HCT116 (cell line): ENCODE results near the gene EEF1B2. TPM values are rescaled to one million over a fixed set of nuclear protein-coding genes. Genes with fewer than 3 reads are reported as not detected.

ENCODE experiments used
- ATAC-seq: fragments of 200-7000 bp; cut with Tn5 transposase; 2 replicates; pipeline ENCODE4 v1.9.1; 2020; ENCODE audit warnings: mild to moderate bottlenecking, moderate library complexity
- BruUV-seq: library from RNA; stranded (reverse); fragments of 400-500 nt; replicated peaks from 2 replicates; lab custom pipeline; 2021; lab: Mats Ljungman, UMichigan
- CTCF ChIA-PET: fragments of 300-600 bp; sonication (Branson Sonifier 250); formaldehyde crosslinking; loops from one replicate; lab custom pipeline; 2021; ENCODE audit warnings: antibody characterized with exemption; lab: Charles Lee
- POLR2A ChIA-PET: fragments of 300-600, 350-600 bp; sonication (Branson Sonifier 250); formaldehyde crosslinking; loops from one replicate; lab custom pipeline; 2021; ENCODE audit warnings: antibody characterized with exemption; lab: Charles Lee
- RAD21 ChIA-PET, 2 experiments: fragments of 300-600 bp; sonication (Branson Sonifier 250); formaldehyde crosslinking; loops; one replicate each; lab custom pipeline; 2023; ENCODE audit warnings: low total read pairs in 2 of 2; ENCODE audit not compliant: uncharacterized antibody in 2 of 2, unreplicated experiment in 2 of 2, low non-redundant PET in 1 of 2; lab: Charles Lee
- DNase-seq: peaks from one replicate; pipeline ENCODE4 v3.0.0-alpha.2; 2010; ENCODE audit warnings: low read depth, low spot score
- H2AFZ ChIP-seq: fragments of 200-600 bp; shearing (Covaris generic), sonication (generic); 2 replicates; pipeline ENCODE4 v1.6.1; 2017; ENCODE audit warnings: low read depth, mixed run types, mixed read lengths, antibody characterized with exemption, low read length; ENCODE audit not compliant: poor library complexity, severe bottlenecking
- H3K27ac ChIP-seq: 2 replicates; pipeline ENCODE4 v1.5.1; 2012; ENCODE audit warnings: low read depth, low read length
- H3K27me3 ChIP-seq: fragments of 200-600 bp; sonication (generic); 2 replicates; pipeline ENCODE4 v1.6.1; 2016; ENCODE audit warnings: mixed run types, low read length, mixed read lengths; ENCODE audit not compliant: insufficient read depth
- H3K36me3 ChIP-seq, 2 experiments: fragments of 200-500 bp in 1 of 2; fragments of 200-600 bp in 1 of 2; sonication (Bioruptor generic) in 1 of 2; sonication (generic) in 1 of 2; 2 replicates each; pipeline versions ENCODE4 v1.5.1 to v1.6.1; 2014 to 2016; ENCODE audit warnings: low read length in 2 of 2, inconsistent platforms in 1 of 2, mixed read lengths in 1 of 2, mixed run types in 1 of 2; ENCODE audit not compliant: insufficient read depth in 2 of 2, control insufficient read depth in 1 of 2
- H3K4me1 ChIP-seq, 2 experiments: fragments of 200-600 bp in 1 of 2; sonication (generic) in 1 of 2; 2 replicates each; pipeline versions ENCODE4 v1.5.1 to v1.6.1; 2012 to 2017; ENCODE audit warnings: low read length in 2 of 2, inconsistent platforms in 1 of 2, mild to moderate bottlenecking in 1 of 2, mixed read lengths in 1 of 2, mixed run types in 1 of 2, moderate library complexity in 1 of 2; ENCODE audit not compliant: insufficient read depth in 2 of 2, control insufficient read depth in 1 of 2
- H3K4me2 ChIP-seq: fragments of 200-600 bp; sonication (generic); 2 replicates; pipeline ENCODE4 v1.6.1; 2017; ENCODE audit warnings: mixed run types, low read length, mixed read lengths
- H3K4me3 ChIP-seq, 2 experiments: fragments of 200-600 bp in 1 of 2; sonication (generic) in 1 of 2; replicated peaks in 1 of 2; 2 replicates each; pipeline ENCODE4 v1.5.1; 2011 to 2016; ENCODE audit warnings: low read length in 2 of 2, control low read depth in 1 of 2, low read depth in 1 of 2, mild to moderate bottlenecking in 1 of 2, mixed read lengths in 1 of 2, mixed run types in 1 of 2
- H3K79me2 ChIP-seq: fragments of 200-600 bp; sonication (generic); 2 replicates; pipeline ENCODE4 v1.6.1; 2017; ENCODE audit warnings: mild to moderate bottlenecking, mixed run types, low read length, moderate library complexity, mixed read lengths; ENCODE audit not compliant: insufficient read depth
- H3K9ac ChIP-seq: fragments of 200-600 bp; sonication (generic); 2 replicates; pipeline ENCODE4 v1.6.1; 2016; ENCODE audit warnings: low read length, mixed read lengths
- H3K9me2 ChIP-seq: fragments of 200-600 bp; sonication (generic), shearing (Covaris generic); 2 replicates; pipeline ENCODE4 v1.6.1; 2017; ENCODE audit warnings: mixed run types, mild to moderate bottlenecking, moderate library complexity; ENCODE audit not compliant: insufficient read depth
- H3K9me3 ChIP-seq, 2 experiments: fragments of 200-500 bp in 1 of 2; fragments of 200-600 bp in 1 of 2; sonication (Bioruptor generic) in 1 of 2; sonication (generic) in 1 of 2; 2 replicates each; pipeline ENCODE4 v1.6.1; 2014 to 2017; ENCODE audit warnings: low read length in 2 of 2, mixed read lengths in 2 of 2, inconsistent platforms in 1 of 2, low read depth in 1 of 2, mild to moderate bottlenecking in 1 of 2, mixed run types in 1 of 2, moderate library complexity in 1 of 2; ENCODE audit not compliant: control insufficient read depth in 1 of 2, insufficient read depth in 1 of 2
- H4K20me1 ChIP-seq: fragments of 200-600 bp; sonication (generic), shearing (Covaris generic); 2 replicates; pipeline ENCODE4 v1.6.1; 2017; ENCODE audit warnings: mixed run types, mild to moderate bottlenecking, moderate library complexity; ENCODE audit not compliant: insufficient read depth
- CEBPB ChIP-seq: IDR thresholded peaks from 2 replicates; pipeline ENCODE4 v1.6.1; 2012; ENCODE audit warnings: low read depth
- EZH2phosphoT487 ChIP-seq: fragments of 200-600 bp; IDR thresholded peaks from 2 replicates; pipeline ENCODE4 v1.6.1; 2018; ENCODE audit warnings: antibody characterized with exemption, borderline replicate concordance
- FOSL1 ChIP-seq: IDR thresholded peaks from 2 replicates; pipeline ENCODE4 v1.6.1; 2012; ENCODE audit warnings: low read depth
- JUND ChIP-seq: IDR thresholded peaks from 2 replicates; pipeline ENCODE4 v1.6.1; 2012
- POLR2A ChIP-seq: IDR thresholded peaks from 2 replicates; pipeline ENCODE4 v1.7.0; 2011; ENCODE audit warnings: borderline replicate concordance; ENCODE audit not compliant: insufficient read depth, insufficient read length; ENCODE audit errors: extremely low read depth
- POLR2AphosphoS5 ChIP-seq: IDR thresholded peaks from 2 replicates; pipeline ENCODE4 v1.6.1; 2011; ENCODE audit warnings: mild to moderate bottlenecking, low read depth, low read length, moderate library complexity
- REST ChIP-seq: IDR thresholded peaks from 2 replicates; pipeline ENCODE4 v1.6.1; 2012; ENCODE audit warnings: low read depth
- SIN3A ChIP-seq: IDR thresholded peaks from 2 replicates; pipeline ENCODE4 v1.6.1; 2012; ENCODE audit warnings: low read depth
- YY1 ChIP-seq: IDR thresholded peaks from 2 replicates; pipeline ENCODE4 v1.6.1; 2011; ENCODE audit warnings: low read length, low read depth, moderate library complexity, mild to moderate bottlenecking; ENCODE audit not compliant: insufficient replicate concordance; ENCODE audit errors: extremely low read depth
- intact Hi-C: fragments of 100-400 bp; cut with micrococcal nuclease; formaldehyde crosslinking; loops from 2 replicates; pipeline ENCODE4 v1.10.0; 2022
- total RNA-seq: library from RNA; stranded (reverse); gene quantifications from one replicate; pipeline ENCODE4 v1.2.1, GENCODE V29; 2021; ENCODE audit not compliant: unreplicated experiment
- TF ChIP-seq, protein P1 (sequence below): IDR thresholded peaks from 2 replicates; pipeline ENCODE4 v1.6.1; 2012

The EEF1B2 gene
- total RNA-seq, 1 experiment from 2014 or later = 985 TPM

GRCh38 chr2:206208900-206209299 lies 49.2 kb downstream of the EEF1B2 start:
- no peak for ATAC-seq

More at GRCh38 chr2:206208900-206209299, 49.2 kb downstream of the EEF1B2 start:
- Histone ChIP-seq H3K4me3 (no peak overlapping the region), H3K36me3 (no peaks in the 10 kb centered on the region), H3K9me2 (no peaks in the 10 kb centered on the region), H3K4me1 (peaks cover 0 to 12% of the 10 kb centered on the region in 2 experiments; a peak in 2 of 4 replicates), H4K20me1 (no peaks in the 10 kb centered on the region), H3K9ac (no peak overlapping the region), H2AFZ (peak overlapping the region; percentile 26), H3K27me3 (no peaks in the 10 kb centered on the region), H3K4me2 (no peak overlapping the region), H3K27ac (no peak overlapping the region), H3K9me3 (no peaks in the 10 kb centered on the region), H3K79me2 (no peaks in the 10 kb centered on the region)
- POLR2A ChIA-PET = no interaction called here
- TF ChIP-seq POLR2AphosphoS5 (no peak), JUND (no peak), POLR2A (no peak), FOSL1 (no peak), REST (no peak), SIN3A (no peak), YY1 (no peak), CEBPB (no peak), EZH2phosphoT487 (no peak)
- TF ChIP-seq, protein P1, sequence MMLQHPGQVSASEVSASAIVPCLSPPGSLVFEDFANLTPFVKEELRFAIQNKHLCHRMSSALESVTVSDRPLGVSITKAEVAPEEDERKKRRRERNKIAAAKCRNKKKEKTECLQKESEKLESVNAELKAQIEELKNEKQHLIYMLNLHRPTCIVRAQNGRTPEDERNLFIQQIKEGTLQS = no peak
- DNase-seq = no peak
- intact Hi-C loops = no loop called here
- CTCF ChIA-PET = no interaction called here
- no TSS peak for BruUV-seq
- RAD21 ChIA-PET = no interaction called here
